Colonic mucosa (tissue), 4 donors: ENCODE results near the gene PRRC1. TPM values are rescaled to one million over a fixed set of nuclear protein-coding genes. Genes with fewer than 3 reads are reported as not detected.

Experiments used
- DNase-seq: peaks from one replicate; pipeline ENCODE4 v3.0.0-alpha.2; 2020
- H3K27ac ChIP-seq: fragments of 200-600 bp; one replicate; pipeline ENCODE4 v1.8.0; 2021
- H3K27me3 ChIP-seq: fragments of 200-600 bp; one replicate; pipeline ENCODE4 v1.8.0; 2021
- H3K36me3 ChIP-seq: fragments of 200-600 bp; one replicate; pipeline ENCODE4 v1.8.0; 2021
- H3K4me1 ChIP-seq: fragments of 200-600 bp; one replicate; pipeline ENCODE4 v1.8.0; 2021; ENCODE audit warnings: mild to moderate bottlenecking
- H3K4me3 ChIP-seq: fragments of 200-600 bp; one replicate; pipeline ENCODE4 v1.8.0; 2021
- H3K9ac ChIP-seq, 2 donors: one replicate each; pipeline ENCODE4 v1.7.0; 2013; ENCODE audit warnings: control low read depth in 2 of 2, low read depth in 2 of 2, low read length in 2 of 2
- H3K9me3 ChIP-seq: fragments of 200-600 bp; one replicate; pipeline ENCODE4 v1.8.0; 2021
- CTCF ChIP-seq: fragments of 200-600 bp; IDR thresholded peaks from one replicate; pipeline ENCODE4 v1.8.0; 2022; ENCODE audit warnings: antibody characterized with exemption, mild to moderate bottlenecking
- intact Hi-C: fragments of 100-400 bp; cut with DNase I; formaldehyde crosslinking; loops from one replicate; pipeline ENCODE4 v1.14.1; 2022
- total RNA-seq, 2 donors: library from RNA; stranded (reverse); fragmentation: NEBNext Ultra II Directional in 1 of 2; extraction: Animal tissue kit (Norgen Biotek cat#: 25700) in 1 of 2; gene quantifications; one replicate each; pipeline ENCODE4 v1.2.1, GENCODE V29; 2021
- donor health status: healthy.
- donor health status: DM: no; HTN: no; CAD: no.
- donor health status: DM: no; HTN: no; CAD: no.

Gene PRRC1
- total RNA-seq, 2 donors from 2014 or later = 73.0 to 79.9 TPM

- TF ChIP-seq CTCF = no peak
- Histone ChIP-seq H3K27me3 (no peaks in the 10 kb centered on the region), H3K36me3 (no peaks in the 10 kb centered on the region), H3K27ac (no peak overlapping the region), H3K9me3 (no peaks in the 10 kb centered on the region), H3K9ac (no peak overlapping the region), H3K4me1 (no peaks in the 10 kb centered on the region), H3K4me3 (no peak overlapping the region)
- intact Hi-C loops = no loop called here
- no peak for DNase-seq
Measured at GRCh38 chr5:127602896-127603844, 85.7 kb downstream of the PRRC1 start.

Other genes with a start within 250 kb of the PRRC1 start
- under 1 TPM; 0.35 to 0.88 TPM for gene MEGF10, start 226.8 kb upstream of the PRRC1 start, total RNA-seq
- gene CTXN3, start 131.4 kb downstream of the PRRC1 start, total RNA-seq = not detected
- not detected for gene CCDC192, start 185.8 kb downstream of the PRRC1 start, total RNA-seq